ENCODE data around the gene GIMAP7.
"Not testable (repeated sequence)": the region's sequence is repeated elsewhere in the genome, so short reads cannot be mapped to it uniquely, and the experiment has no call there.

GIMAP7 gene

DNA sequence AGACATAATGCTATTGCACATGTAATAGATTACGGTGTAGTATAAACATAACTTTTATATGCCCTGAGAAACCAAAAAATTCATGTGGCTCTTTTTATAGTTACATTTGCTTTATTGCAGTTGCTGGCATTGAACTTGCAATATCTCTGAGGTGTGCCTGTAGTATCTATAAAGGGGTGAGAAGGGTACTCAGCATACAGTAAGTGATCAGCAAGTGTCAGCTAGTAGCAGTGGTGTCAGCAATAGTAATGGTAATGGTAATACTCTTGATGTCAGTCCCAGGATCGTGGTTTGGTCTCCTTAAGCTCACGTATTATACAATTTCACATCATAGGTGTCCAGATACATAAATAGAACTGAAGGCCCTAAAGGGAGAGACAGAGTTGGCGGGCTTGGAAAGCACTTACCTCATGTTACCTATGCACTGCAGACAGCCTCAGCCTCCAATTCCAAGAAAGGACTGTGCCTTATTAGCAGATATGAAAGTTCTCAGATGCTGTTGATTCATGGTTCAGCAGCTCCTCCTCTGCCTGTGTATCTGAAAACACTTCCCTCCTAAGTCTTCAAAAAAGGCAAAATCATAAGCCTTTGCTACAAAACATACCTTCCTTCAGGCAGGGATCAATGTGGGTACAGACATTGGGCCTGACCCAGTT is 6.6 kb upstream of the GIMAP7 start:
- no peak for DNase-seq

DNA sequence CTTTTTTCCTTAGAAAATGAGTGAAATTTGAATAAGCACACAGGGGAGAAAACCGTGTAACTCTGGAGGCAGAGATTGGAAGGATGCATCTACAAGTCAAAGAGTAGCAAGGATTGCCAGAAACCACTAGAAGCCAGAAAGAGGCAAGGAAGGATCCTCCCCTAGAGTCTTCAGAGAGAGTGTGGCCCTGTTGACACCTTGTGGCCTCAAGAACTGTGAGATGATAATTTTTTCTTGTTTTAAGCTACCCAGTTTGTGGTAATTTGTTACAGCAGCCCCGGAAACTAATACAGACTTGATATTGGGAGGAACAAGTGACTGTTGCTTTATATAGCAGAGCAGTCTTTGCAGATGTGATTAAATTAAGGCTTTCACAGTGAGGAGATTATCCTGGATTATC is 3.6 kb upstream of the GIMAP7 start:
- no peak for DNase-seq

DNA sequence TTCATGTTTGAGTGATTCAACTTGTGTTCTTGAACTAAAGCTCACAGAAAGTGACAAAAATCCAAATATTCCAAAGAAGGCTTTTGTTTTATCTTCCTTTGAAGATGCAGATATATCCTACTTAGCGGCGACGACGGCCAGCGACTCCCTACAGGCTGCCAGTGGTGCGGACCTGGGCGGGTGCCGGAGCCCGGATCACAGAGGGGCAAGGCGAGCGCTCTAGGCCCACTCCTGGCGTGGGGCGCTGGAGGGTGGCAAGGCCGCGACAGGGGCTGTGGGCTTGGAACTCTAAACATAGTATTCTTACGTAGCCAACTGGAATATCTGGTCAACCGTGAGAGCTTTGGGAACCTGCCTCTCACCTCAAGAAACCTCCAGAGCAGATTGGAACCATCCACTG is 914 bp upstream of the GIMAP7 start:
- no peak for DNase-seq

DNA sequence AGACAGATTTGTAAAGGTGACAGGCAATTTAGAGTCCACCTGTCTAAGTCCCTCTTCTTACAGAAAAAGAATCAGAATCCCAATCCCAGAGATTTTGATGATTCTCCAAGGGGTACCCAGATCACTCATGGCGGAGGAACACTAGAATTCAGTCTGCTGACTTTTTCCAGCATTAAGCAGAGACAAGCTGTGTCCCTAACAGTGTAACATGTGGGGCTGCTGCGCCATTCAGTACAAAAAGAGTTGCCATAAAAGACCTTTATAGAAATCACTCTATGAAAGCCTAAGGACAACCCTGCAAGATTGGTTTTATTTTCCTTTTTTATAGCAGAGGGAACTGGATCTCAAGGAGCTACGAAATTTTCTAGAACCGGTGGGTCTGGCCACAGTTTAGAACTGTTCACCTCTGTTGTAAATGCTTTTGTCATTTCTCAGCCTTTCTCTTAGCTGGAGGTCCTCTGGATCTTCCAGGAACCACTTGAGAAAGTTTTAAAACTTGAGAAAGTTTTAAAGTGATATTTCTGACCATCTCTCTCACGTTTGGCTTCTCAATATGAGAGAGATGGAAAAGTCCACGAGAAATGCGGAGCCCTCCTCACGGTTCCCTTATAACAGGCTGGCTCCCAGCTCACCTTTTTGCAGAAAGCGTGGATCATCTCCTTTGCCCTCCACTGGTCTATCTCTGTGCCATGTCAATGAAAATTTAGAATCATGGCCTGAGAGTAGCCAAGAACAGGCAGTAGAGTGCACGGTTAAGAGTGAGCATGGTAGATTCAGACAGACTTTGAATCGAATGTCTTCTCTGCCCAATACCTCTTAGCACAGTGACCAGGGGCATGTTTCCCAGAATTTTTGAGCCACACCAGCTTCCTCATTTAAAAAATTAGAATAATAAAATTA is 826 bp downstream of the GIMAP7 start:
- no peak for DNase-seq

DNA sequence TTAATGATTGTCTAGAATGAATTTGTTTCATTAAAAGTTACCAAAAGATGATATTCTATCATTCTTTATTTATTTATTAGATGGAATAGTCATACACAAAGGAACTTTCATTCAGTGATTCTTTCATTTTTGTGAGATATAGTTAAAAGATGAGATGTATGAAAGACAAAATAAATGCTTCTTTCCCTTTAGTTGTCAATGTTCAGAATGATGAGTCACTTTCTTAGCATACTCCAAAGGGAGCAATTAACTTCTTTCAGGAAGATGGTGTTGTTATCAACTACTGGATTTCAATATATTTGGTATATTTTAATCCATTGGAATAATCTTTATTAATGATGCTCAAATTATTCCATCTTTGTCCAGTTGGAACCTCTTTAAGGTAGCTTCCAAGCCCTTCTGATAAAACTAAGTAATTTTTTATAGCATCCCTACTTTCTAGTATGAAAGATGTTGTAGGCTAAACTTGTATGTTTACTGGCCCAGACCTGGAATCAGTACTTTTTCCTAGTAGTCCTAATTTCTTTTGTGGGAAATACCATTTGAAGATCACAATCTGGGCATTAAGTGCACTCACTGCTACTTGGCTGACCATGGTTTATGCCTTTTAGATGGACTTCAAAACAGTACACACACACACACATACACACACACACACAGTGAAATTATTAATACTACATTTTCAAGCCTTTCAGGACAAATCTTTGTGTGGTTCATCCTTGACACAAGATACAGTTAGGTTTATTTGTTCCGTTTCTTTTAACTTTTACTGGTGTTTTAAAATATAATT is 2.5 kb downstream of the GIMAP7 start:
- DNase-seq = no peak

DNA sequence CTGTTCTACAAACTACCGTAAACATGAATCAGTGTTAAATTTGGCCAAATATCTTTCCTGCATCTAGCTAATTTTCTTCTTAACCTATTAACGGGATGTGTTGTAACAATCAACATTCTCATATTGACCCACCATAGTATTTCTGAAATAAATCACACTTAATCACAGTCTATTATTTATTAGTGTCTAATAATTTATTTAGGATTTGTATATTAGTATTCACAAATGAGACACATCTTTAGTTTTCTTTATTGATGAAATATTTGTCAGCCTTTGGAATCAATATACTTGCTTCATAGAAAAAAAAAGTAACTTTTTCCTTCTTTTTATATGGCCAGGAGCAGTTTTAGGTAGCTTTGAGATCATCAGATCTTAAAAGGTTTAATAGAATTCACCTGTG is 4.6 kb downstream of the GIMAP7 start:
- no peak for DNase-seq

DNA sequence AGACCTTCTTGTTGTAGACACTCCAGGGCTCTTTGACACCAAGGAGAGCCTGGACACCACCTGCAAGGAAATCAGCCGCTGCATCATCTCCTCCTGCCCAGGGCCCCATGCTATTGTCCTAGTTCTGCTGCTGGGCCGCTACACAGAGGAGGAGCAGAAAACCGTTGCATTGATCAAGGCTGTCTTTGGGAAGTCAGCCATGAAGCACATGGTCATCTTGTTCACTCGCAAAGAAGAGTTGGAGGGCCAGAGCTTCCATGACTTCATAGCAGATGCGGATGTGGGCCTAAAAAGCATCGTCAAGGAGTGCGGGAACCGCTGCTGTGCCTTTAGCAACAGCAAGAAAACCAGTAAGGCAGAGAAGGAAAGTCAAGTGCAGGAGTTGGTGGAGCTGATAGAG is 5.5 kb downstream of the GIMAP7 start:
- DNase-seq = no peak

DNA sequence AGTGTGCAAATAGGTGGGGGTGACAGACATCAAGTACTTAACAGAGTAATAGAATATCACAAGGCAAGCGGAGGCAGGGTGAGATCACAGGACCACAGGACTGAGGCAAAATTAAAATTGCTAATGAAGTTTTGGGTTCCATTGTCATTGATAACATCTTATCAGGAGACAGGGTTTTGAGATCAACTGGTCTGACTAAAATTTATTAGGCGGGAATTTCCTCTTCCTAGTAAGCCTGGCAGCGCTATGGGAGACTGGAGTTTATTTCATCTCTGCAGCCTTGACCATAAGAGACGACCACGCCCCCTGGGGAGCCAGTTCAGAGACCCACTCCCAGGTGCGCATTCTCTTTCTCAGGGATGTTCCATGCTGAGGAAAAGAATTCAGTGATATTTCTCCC is 8.3 kb downstream of the GIMAP7 start:
- not testable (repeated sequence) for DNase-seq

DNA sequence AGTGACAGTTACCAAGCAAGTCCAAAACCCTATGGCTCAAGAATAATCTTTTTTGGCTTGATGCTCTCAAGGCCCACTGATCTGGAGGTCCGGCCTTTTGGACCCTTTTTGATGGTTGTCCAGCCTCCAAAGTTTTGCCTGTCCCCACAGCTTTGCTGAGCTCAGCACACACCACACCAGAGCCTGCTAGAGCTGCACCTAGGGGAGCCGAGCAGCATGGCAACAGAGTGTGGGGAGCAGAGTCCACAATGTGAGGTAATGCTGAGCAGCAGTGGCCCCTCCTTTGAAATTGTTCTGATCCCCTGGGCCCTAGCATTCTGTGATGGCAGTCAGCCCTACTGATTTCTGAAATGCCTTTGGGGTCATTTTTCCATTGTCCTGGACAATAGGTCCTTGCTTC is 9.3 kb downstream of the GIMAP7 start:
- no peak for DNase-seq

DNA sequence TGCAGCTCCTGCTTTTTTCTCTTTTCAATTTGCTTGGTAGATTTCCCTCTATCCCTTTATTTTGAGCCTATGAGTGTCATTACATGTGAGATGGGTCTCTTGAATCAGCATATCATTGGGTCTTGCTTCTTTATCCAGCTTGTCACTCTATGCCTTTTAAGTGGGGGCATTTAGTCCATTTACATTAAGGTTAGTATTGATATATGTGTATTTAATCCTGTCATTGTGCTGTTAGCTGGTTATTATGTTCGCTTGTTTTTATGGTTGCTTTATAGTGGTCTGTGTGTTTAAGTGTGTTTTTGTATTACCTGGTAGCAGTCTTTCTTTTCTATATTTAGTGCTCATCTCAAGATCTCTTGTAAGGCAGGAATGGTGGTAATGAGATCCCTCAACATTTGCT is 17.0 kb downstream of the GIMAP7 start:
- DNase-seq = no peak

DNA sequence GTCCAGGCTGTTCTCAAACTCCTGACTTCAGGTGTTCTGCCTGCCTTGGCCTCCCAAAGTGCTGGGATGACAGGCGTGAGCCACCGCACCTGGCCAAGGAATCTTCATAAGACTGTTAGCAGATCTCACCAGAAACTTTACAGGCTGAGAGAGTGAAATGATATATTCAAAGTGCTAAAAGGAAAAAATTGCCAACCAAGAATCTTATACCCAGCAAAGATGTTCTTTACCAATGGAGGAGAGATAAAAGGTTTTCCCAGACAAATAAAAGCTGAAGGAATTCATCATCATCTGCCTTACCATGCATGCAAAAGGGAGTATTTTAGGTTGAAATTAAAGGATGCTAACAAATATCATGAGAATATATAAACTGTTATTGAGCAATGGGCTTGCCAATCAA is 23.6 kb downstream of the GIMAP7 start:
- DNase-seq = no peak

DNA sequence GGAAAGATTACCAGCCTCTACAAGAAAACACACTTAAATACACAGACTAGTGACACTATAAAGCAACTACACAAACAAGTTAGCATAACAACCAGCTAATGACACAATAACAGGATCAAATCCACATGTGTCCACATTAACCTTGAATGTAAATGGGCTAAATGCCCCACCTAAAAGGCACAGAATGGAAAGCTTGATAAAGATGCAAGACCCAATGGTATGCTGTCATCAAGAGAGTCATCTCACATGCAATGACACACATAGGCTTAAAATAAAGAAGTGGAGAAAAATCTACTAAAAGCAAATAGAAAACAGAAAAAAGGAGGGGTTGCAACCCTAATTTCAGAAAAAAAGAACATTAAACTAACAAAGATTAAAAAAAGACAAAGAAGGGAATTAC is 38.5 kb downstream of the GIMAP7 start:
- DNase-seq = no peak

DNA sequence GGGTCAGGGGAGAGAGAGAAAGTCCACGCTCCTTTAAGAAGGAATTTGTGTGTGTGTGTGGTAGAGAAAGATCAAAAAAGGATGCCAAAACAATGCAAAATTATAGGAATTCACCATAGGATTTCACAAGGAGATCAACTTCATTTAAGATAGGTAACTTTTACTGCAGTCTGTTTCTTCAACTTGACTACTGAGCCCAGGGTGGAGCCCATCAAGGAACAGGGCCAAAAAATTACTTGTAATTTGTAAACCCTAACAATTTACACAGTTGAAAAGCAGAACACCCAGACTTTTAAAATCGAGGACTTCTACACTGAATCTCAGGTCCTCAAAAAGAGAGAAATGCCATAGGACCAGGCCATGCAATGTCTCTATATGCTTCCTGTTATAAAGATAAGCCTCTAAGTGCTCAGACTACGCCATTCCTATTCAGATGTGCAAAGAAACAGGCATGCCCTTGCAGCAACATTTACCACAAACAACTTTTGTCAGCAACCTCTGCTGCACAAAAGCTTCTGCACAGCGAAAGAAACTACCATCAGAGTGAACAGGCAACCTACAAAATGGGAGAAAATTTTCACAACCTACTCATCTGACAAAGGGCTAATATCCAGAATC is 42.0 kb downstream of the GIMAP7 start:
- no peak for DNase-seq

DNA sequence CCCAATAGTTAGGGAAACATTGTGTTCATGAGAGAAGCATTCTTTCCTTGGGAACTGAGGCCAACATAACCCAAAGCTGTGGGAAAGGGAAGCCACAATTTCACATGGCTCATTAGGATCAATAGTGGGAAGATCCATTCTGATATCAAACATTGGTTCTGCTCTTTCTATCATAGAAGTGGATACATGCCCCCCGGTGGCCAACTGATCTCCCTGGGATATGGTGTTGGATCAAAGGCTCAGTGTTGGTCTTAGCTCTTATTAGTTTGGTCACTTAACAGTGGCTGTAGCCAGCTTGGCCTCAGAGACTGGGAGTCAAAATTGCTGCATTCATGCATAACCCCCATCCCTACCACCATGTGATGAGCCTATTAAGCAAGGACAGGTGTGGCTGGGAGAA is 45.8 kb downstream of the GIMAP7 start:
- DNase-seq = no peak

DNA sequence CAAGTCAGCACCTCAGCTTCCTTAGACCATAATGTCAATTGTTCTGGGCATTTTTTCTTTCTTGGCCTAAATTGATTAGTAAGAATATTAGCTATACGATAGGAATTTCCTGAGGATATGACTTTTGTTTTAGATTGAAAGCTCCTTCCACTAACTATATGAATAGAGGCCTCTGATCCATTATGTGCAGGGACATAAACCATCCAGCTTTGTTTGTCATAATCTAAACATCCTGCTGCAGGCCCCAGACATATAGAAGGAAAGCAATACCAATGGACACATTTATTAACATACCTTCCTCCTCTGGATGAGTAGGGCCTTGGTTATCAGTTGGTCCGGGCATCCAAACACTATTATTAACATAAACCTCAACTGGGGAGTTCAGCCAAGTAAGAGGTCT is 48.2 kb downstream of the GIMAP7 start:
- no peak for DNase-seq

DNA sequence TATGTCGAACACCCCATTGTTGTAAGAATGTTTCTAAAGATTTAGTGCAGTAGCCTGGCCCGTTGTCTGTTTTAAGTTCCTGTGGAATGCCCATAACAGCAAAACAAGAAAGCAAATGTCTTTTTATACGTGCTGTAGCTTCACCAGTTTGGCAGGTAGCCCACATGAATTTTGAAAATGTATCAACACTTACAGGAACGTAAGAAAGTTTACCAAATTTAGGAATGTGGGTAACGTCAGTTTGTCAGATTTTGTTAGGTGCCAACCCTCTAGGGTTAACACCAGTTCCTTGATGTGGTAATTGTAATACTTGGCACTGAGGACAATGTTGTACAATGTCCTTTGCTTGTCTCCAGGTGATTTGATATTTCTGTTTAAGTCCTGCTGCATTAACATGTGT is 49.3 kb downstream of the GIMAP7 start:
- no peak for DNase-seq

DNA sequence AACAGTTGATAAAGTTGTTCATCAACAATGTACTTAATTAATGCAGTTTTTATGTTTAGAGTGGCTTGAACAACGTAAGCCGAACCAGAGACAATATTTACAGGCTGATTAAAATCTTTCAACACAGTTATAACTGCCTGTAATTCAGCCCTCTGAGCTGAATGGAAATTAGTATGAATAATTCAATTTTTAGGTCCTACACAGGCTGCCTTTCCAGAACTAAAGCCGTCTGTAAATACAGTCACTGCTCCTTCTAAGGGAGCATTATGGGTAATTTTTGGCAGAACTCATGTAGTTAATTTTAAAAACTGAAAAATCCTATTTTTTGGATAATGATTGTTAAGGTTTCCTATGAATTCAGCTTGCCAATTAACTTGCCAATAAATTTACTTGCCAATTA is 49.9 kb downstream of the GIMAP7 start:
- no peak for DNase-seq

DNA sequence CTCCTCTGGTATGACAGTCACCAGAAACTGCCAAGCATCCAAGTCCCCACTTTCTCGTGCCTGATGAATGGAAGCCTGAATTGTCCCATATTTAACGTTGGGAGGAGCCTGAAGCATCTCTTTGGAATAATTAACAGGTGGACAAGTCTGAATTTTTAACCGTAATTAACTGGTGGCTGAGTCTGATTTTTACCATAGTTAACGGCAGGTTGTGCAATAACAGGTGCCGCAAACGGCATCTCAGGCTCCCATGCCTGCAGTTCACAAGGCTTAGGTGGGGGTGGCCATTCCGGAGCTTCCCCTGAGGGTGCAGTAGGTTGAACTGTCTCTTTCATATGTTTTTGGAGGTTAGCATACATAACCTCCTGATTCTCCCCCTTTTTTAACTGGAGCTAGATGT is 50.6 kb downstream of the GIMAP7 start:
- DNase-seq = no peak

DNA sequence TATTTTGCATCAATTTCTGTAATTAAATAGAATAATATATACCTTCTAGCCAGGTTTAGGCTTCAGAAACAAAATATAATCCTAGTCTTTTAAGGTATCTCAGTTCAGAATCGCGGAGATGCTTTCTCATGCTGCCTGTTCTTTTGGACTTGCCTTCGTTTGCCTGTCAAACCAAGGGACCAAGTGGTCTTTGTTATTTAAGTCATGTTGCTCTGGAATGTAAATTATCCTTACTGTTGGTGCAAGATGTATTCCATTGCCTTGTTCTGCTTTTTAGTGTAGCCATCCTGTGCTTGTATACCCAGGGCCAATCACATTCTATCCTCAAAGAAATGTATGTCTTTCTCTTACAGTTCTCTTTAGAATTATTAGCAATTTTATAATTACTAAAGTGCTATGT is 51.5 kb downstream of the GIMAP7 start:
- DNase-seq = no peak

DNA sequence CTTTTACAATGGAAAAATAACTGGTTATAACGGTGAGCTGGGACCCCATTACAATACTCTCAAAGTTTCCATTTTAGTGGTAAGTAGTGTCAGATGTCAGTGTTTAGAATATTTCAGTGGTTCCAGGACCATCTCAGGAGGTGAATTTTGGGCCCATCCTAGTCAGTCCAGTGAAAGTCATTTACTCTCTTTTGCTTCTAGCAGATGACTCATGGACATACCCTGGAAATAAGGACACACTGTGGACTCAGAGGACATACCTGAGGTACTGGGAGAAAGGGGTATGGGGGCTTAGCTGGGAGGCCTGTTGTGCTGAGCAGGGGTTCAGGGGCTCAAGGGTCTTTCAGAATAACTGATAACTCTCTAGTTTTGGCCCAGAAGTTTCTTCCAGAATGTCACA is 51.9 kb downstream of the GIMAP7 start:
- no peak for DNase-seq

DNA sequence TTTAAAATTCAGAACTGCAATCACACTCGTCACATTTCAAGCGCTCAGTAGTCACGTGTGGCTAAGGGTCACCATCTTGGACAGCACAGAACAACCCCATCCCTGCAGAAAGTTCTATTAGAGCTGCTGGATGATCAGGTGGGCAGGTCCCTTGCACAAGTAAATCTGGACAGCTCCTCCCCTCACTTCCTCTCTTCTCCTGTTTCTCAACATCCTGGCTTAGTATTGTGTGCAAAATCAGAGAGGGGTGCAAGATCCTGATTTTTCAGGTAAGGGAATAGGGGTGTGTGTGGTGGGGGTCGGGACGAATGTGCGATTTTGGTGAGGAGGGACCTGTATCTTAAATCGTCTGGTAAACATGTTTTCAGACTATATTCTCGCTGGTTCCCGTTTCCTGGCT is 52.5 kb downstream of the GIMAP7 start, which contains the start of gene GIMAP4:
GIMAP4 (plus strand) TSS at position 222 of the 400 bp plus-strand sequence. CDS start 2,512 bp downstream, outside the sequence.
- no peak for DNase-seq

DNA sequence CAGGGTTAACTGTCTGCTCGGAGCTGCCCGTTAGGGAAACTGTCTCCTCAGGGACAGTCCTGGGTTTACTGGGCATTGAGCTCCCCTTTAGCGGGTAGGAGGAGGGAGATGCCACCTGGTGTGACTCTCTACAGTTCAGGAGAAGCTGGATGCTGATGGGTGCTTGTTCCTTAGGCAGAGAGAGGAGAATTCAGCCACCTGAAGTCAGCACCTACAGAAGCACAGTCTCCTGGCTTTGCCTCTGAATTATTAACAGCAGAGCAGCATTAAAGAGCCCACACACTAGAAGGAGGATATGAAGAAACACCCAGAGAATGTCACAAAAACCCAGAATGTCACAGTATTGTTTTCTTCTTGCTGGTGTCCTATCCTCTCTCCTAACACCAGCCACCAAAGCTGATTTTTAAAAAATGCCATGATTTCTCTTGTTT is 53.2 kb downstream of the GIMAP7 start:
- DNase-seq = no peak

DNA sequence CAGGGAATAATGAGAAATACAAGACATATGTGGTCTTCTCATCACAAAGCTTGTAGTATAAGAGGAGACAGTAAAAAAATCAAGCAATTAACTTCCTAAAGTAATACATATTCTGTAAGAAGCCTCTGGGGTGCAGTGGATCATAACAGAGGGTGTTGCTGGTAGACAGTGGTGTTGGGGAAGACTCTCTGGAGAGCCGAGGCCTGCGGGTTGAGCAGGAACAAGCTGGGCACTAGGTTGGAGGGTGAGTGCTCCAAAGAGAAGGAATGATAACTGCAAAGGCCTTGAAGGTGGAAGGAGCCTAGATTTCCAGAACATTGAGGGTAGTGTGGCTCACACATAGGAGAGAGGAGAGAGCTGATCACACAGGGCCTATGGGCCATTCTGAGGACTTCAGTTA is 54.0 kb downstream of the GIMAP7 start:
- DNase-seq = no peak
